Activated naive CD8-positive, alpha-beta T cell (primary cell): ENCODE measurements around the gene LRG1.
"Not testable (repeated sequence)": the region's sequence is repeated elsewhere in the genome, so short reads cannot be mapped to it uniquely, and the experiment has no call there.

Experiments used
- H3K27ac Mint-ChIP-seq: one replicate; pipeline ENCODE4 v1.8.0; 2021; ENCODE audit warnings: mixed read lengths
- H3K27me3 Mint-ChIP-seq: one replicate; pipeline ENCODE4 v1.8.0; 2021; ENCODE audit warnings: mixed read lengths
- H3K36me3 Mint-ChIP-seq: one replicate; pipeline ENCODE4 v1.8.0; 2021; ENCODE audit warnings: mixed read lengths
- H3K4me1 Mint-ChIP-seq: one replicate; pipeline ENCODE4 v1.8.0; 2021; ENCODE audit warnings: low read depth, mixed read lengths
- H3K4me3 Mint-ChIP-seq: one replicate; pipeline ENCODE4 v1.8.0; 2021; ENCODE audit warnings: mild to moderate bottlenecking, mixed read lengths
- H3K9me3 Mint-ChIP-seq: one replicate; pipeline ENCODE4 v1.8.0; 2021; ENCODE audit warnings: low read depth, mixed read lengths

The LRG1 gene

GRCh38 chr19:4579389-4579788 is 39.6 kb upstream of the LRG1 start:
- no peak overlapping the region for H3K4me3 Mint-ChIP-seq

DNA sequence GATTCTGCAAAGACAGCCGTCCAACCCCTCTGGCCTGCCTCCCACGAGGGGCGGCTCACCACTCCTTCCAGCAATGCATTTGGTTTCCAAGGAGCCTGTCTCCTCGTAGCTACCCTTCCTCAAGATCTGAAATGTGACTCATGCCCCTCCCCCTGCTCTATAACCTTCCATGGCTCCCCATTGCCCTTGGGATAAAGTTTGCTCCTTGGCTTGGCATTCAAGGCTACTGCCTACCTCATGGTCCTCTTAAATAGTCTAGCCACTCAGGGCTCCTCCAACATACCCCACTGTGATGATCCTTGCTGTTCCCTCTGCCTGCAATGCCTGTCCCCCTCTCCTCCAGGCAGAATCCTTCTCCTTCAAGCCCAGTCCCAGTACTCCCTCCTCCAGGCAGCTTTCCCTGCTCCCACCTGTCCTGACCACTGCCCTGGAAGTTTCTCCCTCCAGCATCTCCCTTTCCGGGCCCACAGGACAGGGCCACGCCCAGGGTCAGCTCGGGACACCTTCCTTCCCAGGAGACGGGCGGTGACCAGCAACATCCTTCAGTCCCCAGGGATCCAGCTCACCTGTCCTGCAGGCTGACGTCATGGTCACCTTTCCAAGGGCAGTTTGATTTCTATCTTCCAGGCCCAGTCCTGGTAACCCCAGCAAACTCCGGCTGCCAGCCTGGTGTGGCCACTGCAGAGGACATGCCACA is 38.9 kb upstream of the LRG1 start:
- H3K4me3 Mint-ChIP-seq = no peak overlapping the region
- H3K27me3 Mint-ChIP-seq = peaks cover 32% of the 10 kb centered on the region
- H3K4me1 Mint-ChIP-seq = peaks cover 11% of the 10 kb centered on the region
- H3K36me3 Mint-ChIP-seq = no peaks in the 10 kb centered on the region
- H3K27ac Mint-ChIP-seq = no peak overlapping the region
- no peaks in the 10 kb centered on the region for H3K9me3 Mint-ChIP-seq

More at GRCh38 chr19:4579389-4579788, 39.6 kb upstream of the LRG1 start:
- peaks cover 11% of the 10 kb centered on the region for H3K4me1 Mint-ChIP-seq
- H3K27me3 Mint-ChIP-seq = peaks cover 32% of the 10 kb centered on the region
- H3K9me3 Mint-ChIP-seq = no peaks in the 10 kb centered on the region
- H3K36me3 Mint-ChIP-seq = no peaks in the 10 kb centered on the region
- no peak overlapping the region for H3K27ac Mint-ChIP-seq

GRCh38 chr19:4577020-4577782 is 37.4 kb upstream of the LRG1 start:
- no peaks in the 10 kb centered on the region for H3K36me3 Mint-ChIP-seq
- peaks cover 26% of the 10 kb centered on the region for H3K27me3 Mint-ChIP-seq
- no peaks in the 10 kb centered on the region for H3K9me3 Mint-ChIP-seq
- H3K4me1 Mint-ChIP-seq = peaks cover 5% of the 10 kb centered on the region
- H3K27ac Mint-ChIP-seq = no peak overlapping the region
- H3K4me3 Mint-ChIP-seq = no peak overlapping the region

GRCh38 chr19:4576016-4576933 is 36.4 kb upstream of the LRG1 start:
- H3K9me3 Mint-ChIP-seq = no peaks in the 10 kb centered on the region
- no peak overlapping the region for H3K4me3 Mint-ChIP-seq
- no peak overlapping the region for H3K27ac Mint-ChIP-seq
- H3K36me3 Mint-ChIP-seq = no peaks in the 10 kb centered on the region
- no peaks in the 10 kb centered on the region for H3K4me1 Mint-ChIP-seq
- H3K27me3 Mint-ChIP-seq = peaks cover 21% of the 10 kb centered on the region

GRCh38 chr19:4575267-4576015 is 35.6 kb upstream of the LRG1 start:
- Mint-ChIP-seq H3K27me3 (peaks cover 21% of the 10 kb centered on the region), H3K27ac (no peak overlapping the region), H3K9me3 (no peaks in the 10 kb centered on the region), H3K4me3 (no peak overlapping the region), H3K4me1 (no peaks in the 10 kb centered on the region), H3K36me3 (no peaks in the 10 kb centered on the region)

GRCh38 chr19:4573682-4574081 is 33.8 kb upstream of the LRG1 start:
- peaks cover 14% of the 10 kb centered on the region for H3K27me3 Mint-ChIP-seq
- H3K27ac Mint-ChIP-seq = no peak overlapping the region
- no peak overlapping the region for H3K4me3 Mint-ChIP-seq
- no peaks in the 10 kb centered on the region for H3K9me3 Mint-ChIP-seq
- no peaks in the 10 kb centered on the region for H3K4me1 Mint-ChIP-seq
- no peaks in the 10 kb centered on the region for H3K36me3 Mint-ChIP-seq

- no peaks in the 10 kb centered on the region for H3K36me3 Mint-ChIP-seq
- no peak overlapping the region for H3K4me3 Mint-ChIP-seq
- no peak overlapping the region for H3K27ac Mint-ChIP-seq
- H3K4me1 Mint-ChIP-seq = no peaks in the 10 kb centered on the region
- no peaks in the 10 kb centered on the region for H3K9me3 Mint-ChIP-seq
- H3K27me3 Mint-ChIP-seq = peaks cover 6% of the 10 kb centered on the region
These were observed 31.6 kb upstream of the LRG1 start for GRCh38 chr19:4571305-4571917.

- H3K4me1 Mint-ChIP-seq = no peaks in the 10 kb centered on the region
- peaks cover under 1% of the 10 kb centered on the region for H3K27me3 Mint-ChIP-seq
- H3K4me3 Mint-ChIP-seq = no peak overlapping the region
- no peak overlapping the region for H3K27ac Mint-ChIP-seq
- no peaks in the 10 kb centered on the region for H3K9me3 Mint-ChIP-seq
- no peaks in the 10 kb centered on the region for H3K36me3 Mint-ChIP-seq
These were observed 31.1 kb upstream of the LRG1 start for GRCh38 chr19:4570916-4571304.

DNA sequence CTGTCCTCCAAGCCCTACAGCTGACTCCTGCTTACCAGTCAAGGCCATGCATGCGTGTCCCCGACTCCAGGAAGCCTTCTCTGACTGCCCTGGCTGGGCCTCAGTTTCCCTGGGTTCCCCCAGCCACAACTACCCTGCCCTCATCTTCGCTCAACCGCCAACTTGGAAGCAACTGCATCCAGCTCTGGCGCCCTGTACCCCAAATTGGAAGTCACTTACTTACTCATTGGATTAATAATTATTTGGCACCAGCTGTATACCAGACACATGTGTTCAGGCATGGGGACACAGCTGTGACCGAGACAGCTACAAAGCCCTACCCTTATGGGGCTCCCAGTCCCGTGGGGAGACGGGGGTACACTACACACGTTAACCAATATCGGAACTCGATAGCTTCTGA is 30.6 kb upstream of the LRG1 start:
- Mint-ChIP-seq H3K4me1 (no peaks in the 10 kb centered on the region), H3K4me3 (no peak overlapping the region), H3K27me3 (no peaks in the 10 kb centered on the region), H3K36me3 (no peaks in the 10 kb centered on the region), H3K9me3 (no peaks in the 10 kb centered on the region), H3K27ac (no peak overlapping the region)

DNA sequence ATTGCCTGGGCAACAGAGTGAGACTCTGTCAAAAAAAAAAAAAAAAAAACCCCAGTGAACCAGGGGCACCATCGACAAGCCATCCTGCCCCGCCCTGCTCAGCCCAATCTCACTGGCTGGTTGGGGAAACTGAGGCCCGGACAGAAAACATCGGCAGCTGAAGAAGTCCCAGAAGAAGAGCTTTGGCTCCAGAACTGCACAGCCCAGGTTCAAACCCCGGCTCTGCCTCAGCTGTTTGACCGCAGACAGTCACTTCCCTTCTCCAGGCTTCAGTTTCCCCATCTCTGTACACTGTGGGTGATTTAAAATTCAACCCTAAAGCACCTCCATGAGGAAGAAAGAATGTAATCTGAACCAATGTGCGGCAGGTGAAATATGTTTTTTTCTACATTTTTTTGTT is 29.1 kb upstream of the LRG1 start:
- H3K36me3 Mint-ChIP-seq = no peaks in the 10 kb centered on the region
- H3K4me3 Mint-ChIP-seq = no peak overlapping the region
- no peaks in the 10 kb centered on the region for H3K4me1 Mint-ChIP-seq

DNA sequence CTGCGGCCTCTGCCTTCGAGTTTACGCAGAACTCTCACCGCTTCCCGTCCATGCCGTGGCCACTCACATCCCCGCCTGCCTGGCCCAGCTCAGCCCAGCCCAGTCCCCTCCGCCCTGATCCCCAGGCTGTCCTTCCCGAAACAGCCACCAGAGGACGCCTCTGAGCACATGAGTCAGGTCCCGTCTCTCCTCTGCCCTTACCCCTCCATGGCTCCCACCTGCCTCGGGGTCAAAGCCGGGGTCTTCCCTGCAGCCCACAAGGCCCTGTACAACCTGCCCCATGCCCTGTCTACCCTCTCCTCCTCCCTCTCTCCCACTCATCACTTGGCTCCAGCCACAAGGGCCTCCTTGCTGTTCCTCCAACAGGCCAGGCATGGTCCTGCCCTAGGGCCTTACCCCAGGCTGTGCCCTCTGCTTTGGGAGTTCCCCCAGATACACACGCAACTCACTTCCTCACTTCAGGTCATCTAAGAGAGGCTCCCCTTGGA is 27.8 kb upstream of the LRG1 start:
- Mint-ChIP-seq H3K27me3 (no peaks in the 10 kb centered on the region), H3K27ac (no peak overlapping the region), H3K36me3 (no peaks in the 10 kb centered on the region), H3K4me3 (no peak overlapping the region), H3K4me1 (no peaks in the 10 kb centered on the region), H3K9me3 (no peaks in the 10 kb centered on the region)

More for the DNA sequence above, 29.1 kb upstream of the LRG1 start:
- Mint-ChIP-seq H3K27ac (no peak overlapping the region), H3K9me3 (no peaks in the 10 kb centered on the region), H3K27me3 (no peaks in the 10 kb centered on the region)

DNA sequence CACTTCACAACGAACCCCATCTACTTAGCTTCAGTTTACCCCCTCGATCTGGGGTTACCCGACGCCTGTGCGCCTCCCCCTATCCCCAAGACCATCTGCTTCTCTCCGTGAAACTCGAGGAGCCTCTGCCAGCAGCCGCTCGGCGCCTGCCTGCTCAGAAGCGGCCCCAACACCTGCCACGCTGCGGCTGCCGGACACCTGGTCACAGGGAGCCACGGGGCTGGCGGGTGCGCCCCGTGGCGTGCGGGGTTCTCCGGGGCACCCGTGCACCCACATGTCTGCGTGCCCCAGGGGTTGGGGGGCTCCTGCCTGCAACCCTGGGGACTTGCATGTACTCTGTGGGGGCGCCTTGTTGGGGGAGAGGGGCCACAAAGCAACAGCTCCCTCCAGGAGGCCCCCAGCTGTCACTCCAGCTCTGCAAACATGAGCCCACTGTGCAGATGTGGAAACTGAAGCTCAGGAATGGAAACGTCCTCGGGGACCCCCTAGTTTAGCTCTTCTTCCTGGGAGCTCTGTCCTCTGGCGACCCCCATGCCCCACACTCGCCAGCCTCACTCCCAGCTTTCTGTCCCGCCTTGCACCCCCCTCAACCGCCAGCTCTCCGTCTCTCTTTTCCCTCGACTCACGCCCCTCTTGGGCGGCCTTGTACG is 26.7 kb upstream of the LRG1 start:
- Mint-ChIP-seq H3K27me3 (no peaks in the 10 kb centered on the region), H3K9me3 (no peaks in the 10 kb centered on the region), H3K27ac (no peak overlapping the region), H3K4me1 (no peaks in the 10 kb centered on the region), H3K4me3 (no peak overlapping the region), H3K36me3 (no peaks in the 10 kb centered on the region)

GRCh38 chr19:4563562-4563961 is 23.7 kb upstream of the LRG1 start:
- H3K9me3 Mint-ChIP-seq, H3K27ac Mint-ChIP-seq, H3K27me3 Mint-ChIP-seq, H3K4me1 Mint-ChIP-seq, H3K4me3 Mint-ChIP-seq, H3K36me3 Mint-ChIP-seq: not testable (repeated sequence)

- not testable (repeated sequence) for H3K27me3 Mint-ChIP-seq, H3K4me1 Mint-ChIP-seq, H3K9me3 Mint-ChIP-seq, H3K36me3 Mint-ChIP-seq, H3K27ac Mint-ChIP-seq, H3K4me3 Mint-ChIP-seq
These were observed 22.2 kb upstream of the LRG1 start for GRCh38 chr19:4562085-4562484.
